ENCODE data around the gene ECI2.

- TF ChIP-seq POLR2A (IDR thresholded peaks at IDR 0.05; ENCODE audit: low read depth, low read length) (no peak), POLR2AphosphoS5 (IDR thresholded peaks at IDR 0.05; ENCODE audit: low read depth, low read length) (no peak), TAF1 (IDR thresholded peaks at IDR 0.05; ENCODE audit: borderline replicate concordance, low read depth, low read length) (no peak)
Measured at GRCh38 chr6:4129446-4129845, 5.9 kb downstream of the ECI2 start.

Data from GM12892 (cell line).